ENCODE measurements around the gene FKTN.

Gene FKTN

DNA sequence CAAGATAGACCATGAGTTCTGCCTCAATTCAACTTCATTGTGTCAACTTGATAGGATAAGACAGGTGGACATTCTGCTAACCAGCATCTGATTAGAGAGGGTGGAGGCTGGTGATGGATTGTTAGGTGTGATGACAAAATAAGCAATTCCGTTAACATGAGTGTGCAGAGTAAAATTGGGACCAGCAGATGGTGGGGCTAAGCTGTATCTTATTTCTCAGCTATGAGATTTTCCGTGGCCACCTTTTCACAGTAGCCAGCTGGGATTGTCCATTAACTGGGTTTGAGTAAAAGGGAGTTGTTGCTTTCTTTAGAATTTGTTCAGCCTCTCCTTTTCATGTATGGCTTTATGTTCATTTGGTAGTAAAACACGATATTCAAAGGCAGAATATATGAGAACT is 75.5 kb downstream of the FKTN start:
- Histone ChIP-seq H3K27ac (no peak overlapping the region), H3K4me3 (ENCODE audit: low read depth, low read length) (no peak overlapping the region), H2AFZ (no peak overlapping the region), H3K9me3 (ENCODE audit: control insufficient read depth, low read length) (no peaks in the 10 kb centered on the region), H3K36me3 (ENCODE audit: control insufficient read depth, insufficient read depth, low read length) (no peaks in the 10 kb centered on the region), H3K4me1 (no peaks in the 10 kb centered on the region), H3K27me3 (ENCODE audit: control insufficient read depth, insufficient read depth, low read length) (no peaks in the 10 kb centered on the region), H3K4me2 (ENCODE audit: low read length) (no peak overlapping the region), H3K79me2 (no peaks in the 10 kb centered on the region), H3K9ac (no peak overlapping the region)
- TF ChIP-seq, protein P1, sequence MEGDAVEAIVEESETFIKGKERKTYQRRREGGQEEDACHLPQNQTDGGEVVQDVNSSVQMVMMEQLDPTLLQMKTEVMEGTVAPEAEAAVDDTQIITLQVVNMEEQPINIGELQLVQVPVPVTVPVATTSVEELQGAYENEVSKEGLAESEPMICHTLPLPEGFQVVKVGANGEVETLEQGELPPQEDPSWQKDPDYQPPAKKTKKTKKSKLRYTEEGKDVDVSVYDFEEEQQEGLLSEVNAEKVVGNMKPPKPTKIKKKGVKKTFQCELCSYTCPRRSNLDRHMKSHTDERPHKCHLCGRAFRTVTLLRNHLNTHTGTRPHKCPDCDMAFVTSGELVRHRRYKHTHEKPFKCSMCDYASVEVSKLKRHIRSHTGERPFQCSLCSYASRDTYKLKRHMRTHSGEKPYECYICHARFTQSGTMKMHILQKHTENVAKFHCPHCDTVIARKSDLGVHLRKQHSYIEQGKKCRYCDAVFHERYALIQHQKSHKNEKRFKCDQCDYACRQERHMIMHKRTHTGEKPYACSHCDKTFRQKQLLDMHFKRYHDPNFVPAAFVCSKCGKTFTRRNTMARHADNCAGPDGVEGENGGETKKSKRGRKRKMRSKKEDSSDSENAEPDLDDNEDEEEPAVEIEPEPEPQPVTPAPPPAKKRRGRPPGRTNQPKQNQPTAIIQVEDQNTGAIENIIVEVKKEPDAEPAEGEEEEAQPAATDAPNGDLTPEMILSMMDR (IDR thresholded peaks at IDR 0.05), result no peak

DNA sequence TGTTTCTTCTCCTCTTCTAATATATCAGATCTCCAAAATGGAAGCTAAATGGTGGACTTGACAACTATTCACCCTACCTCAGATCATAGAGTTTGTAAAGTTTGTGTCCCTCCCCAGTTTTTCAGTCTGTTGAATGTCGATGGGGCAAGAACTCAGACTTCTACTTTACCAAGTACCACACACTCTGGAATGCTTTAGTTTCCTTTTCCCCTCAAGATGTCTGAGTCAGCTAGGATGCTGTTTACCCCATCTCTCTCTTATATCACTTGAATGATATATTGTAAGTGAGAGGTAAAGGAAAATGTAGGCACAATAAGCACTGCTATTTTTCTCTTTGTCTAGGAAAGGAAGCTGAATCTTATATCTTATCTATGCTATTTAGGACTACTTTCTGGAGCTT is 78.4 kb downstream of the FKTN start:
- Histone ChIP-seq H3K9me3 (ENCODE audit: control insufficient read depth, low read length) (no peaks in the 10 kb centered on the region), H3K27me3 (ENCODE audit: control insufficient read depth, insufficient read depth, low read length) (no peaks in the 10 kb centered on the region), H3K4me2 (ENCODE audit: low read length) (no peak overlapping the region), H3K79me2 (no peaks in the 10 kb centered on the region), H3K4me1 (no peaks in the 10 kb centered on the region), H3K27ac (no peak overlapping the region), H3K9ac (no peak overlapping the region), H2AFZ (no peak overlapping the region), H3K4me3 (ENCODE audit: low read depth, low read length) (no peak overlapping the region), H3K36me3 (ENCODE audit: control insufficient read depth, insufficient read depth, low read length) (no peaks in the 10 kb centered on the region)
- TF ChIP-seq, protein P1 (IDR thresholded peaks at IDR 0.05), result no peak

DNA sequence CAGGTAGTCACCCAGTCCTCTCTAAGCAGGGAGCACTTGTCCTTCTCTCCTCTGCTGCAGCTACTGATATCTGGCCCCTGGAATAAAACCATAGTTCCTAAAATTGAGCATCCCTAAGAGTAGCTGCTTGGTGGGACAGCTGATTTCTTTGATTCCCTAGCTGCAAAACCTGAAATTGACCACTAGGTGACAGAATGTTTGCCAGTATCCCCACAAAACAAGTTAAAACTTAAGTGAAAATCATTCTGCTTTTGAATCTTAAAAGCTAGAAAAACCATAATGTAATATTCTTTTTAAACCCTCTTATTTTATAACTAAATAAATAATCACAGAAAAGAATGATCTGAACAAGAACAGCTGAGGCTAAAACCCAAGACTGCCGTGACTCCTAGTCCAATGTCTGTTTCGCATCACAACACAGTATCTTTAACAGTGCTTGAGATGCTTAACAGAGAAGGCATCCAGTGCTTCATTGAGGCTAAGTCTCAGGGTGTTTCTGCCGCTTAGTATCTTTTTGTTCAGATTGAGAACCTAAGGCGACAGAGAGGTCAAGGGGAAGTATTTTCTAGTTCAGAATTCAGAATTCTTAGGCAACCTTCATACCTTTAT is 80.0 kb downstream of the FKTN start:
- Histone ChIP-seq H3K27ac (no peak overlapping the region), H3K9me3 (ENCODE audit: control insufficient read depth, low read length) (no peaks in the 10 kb centered on the region), H3K4me3 (ENCODE audit: low read depth, low read length) (no peak overlapping the region), H2AFZ (no peak overlapping the region), H3K9ac (no peak overlapping the region), H3K36me3 (ENCODE audit: control insufficient read depth, insufficient read depth, low read length) (no peaks in the 10 kb centered on the region), H3K4me1 (no peaks in the 10 kb centered on the region), H3K79me2 (no peaks in the 10 kb centered on the region), H3K4me2 (ENCODE audit: low read length) (no peak overlapping the region), H3K27me3 (ENCODE audit: control insufficient read depth, insufficient read depth, low read length) (no peaks in the 10 kb centered on the region)
- TF ChIP-seq, protein P1 (IDR thresholded peaks at IDR 0.05), result no peak

DNA sequence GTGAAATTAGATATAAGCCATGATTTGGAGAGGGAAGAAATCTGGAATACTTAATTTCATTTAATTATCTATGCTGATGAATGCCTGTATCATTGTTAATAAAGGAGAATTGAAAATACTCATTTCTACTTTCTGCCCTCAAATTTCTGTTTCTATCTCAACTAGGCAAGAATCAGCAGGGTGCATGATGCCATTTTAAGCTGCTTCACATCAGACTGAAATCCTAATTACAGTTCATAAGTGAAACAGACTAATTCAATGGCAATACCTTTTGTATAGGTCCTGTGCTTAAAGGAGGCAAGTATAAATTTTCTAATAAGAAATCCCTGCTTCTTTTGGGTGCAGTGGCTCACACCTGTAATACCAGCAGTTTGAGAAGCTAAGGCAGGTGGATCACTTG is 82.0 kb downstream of the FKTN start:
- TF ChIP-seq, protein P1 (IDR thresholded peaks at IDR 0.05), result no peak
- H3K9ac ChIP-seq, result no peak overlapping the region
- no peak overlapping the region for H3K27ac ChIP-seq
- H2AFZ ChIP-seq, result no peak overlapping the region
- H3K4me2 ChIP-seq (ENCODE audit: low read length), result no peak overlapping the region
- no peaks in the 10 kb centered on the region for H3K27me3 ChIP-seq (ENCODE audit: control insufficient read depth, insufficient read depth, low read length)
- no peak overlapping the region for H3K4me3 ChIP-seq (ENCODE audit: low read depth, low read length)
- H3K36me3 ChIP-seq (ENCODE audit: control insufficient read depth, insufficient read depth, low read length), result no peaks in the 10 kb centered on the region
- H3K4me1 ChIP-seq, result no peaks in the 10 kb centered on the region
- no peaks in the 10 kb centered on the region for H3K9me3 ChIP-seq (ENCODE audit: control insufficient read depth, low read length)
- no peaks in the 10 kb centered on the region for H3K79me2 ChIP-seq

DNA sequence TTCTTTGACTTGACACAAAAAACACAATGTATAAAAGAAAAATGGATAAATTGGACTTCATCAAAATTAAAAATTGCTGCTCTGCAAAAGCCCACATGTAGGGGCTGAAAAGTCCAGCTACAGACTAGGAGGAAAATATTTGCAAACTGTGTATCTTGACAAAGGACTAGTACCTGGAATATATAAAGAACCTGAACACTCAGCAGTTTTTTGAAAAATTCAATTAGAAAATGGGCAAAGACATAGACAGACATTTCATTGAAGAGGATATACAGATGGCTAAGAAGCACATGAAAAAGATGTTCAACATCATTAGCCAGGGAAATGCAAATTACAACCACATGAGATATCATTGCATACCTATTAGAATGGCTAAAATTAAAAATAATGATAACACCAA is 85.9 kb downstream of the FKTN start:
- H3K27ac ChIP-seq, result no peak overlapping the region
- no peak overlapping the region for H3K4me3 ChIP-seq (ENCODE audit: low read depth, low read length)
- no peaks in the 10 kb centered on the region for H3K36me3 ChIP-seq (ENCODE audit: control insufficient read depth, insufficient read depth, low read length)
- H3K9me3 ChIP-seq (ENCODE audit: control insufficient read depth, low read length), result no peaks in the 10 kb centered on the region
- H3K4me2 ChIP-seq (ENCODE audit: low read length), result no peak overlapping the region
- H3K79me2 ChIP-seq, result no peaks in the 10 kb centered on the region
- no peaks in the 10 kb centered on the region for H3K4me1 ChIP-seq
- no peak overlapping the region for H3K9ac ChIP-seq
- no peaks in the 10 kb centered on the region for H3K27me3 ChIP-seq (ENCODE audit: control insufficient read depth, insufficient read depth, low read length)
- TF ChIP-seq, protein P1 (IDR thresholded peaks at IDR 0.05), result no peak
- H2AFZ ChIP-seq, result no peak overlapping the region
